GM18511 (cell line): Measurements from ENCODE around the gene TOMM40L.
"Not testable (repeated sequence)": the region's sequence is repeated elsewhere in the genome, so short reads cannot be mapped to it uniquely, and the experiment has no call there.

Source experiments
- ATAC-seq: cut with Tn5 transposase; IDR thresholded peaks from one replicate; pipeline ENCODE4 v1.9.1; 2021; ENCODE audit warnings: mild to moderate bottlenecking, moderate library complexity; ENCODE audit not compliant: unreplicated experiment

The TOMM40L gene

GRCh38 chr1:161251579-161251978 is 25.7 kb downstream of the TOMM40L start:
- no peak for ATAC-seq

DNA sequence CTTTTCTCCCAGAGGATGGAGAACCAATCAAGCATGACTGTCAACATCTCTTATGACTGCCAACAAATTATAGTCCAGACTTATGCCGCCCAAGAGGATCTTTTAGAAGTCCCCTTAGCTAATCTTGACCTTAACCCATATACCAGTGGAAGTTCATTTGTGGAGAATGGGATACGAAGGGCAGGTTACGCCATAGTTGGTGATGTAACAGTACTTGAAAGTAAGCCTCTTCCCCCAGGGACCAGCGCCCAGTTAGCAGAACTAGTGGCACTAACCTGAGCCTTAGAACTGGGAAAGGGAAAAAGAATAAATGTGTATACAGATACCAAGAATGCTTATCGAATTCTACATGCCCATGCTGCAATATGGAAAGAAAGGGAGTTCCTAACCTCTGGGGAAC is 29.4 kb downstream of the TOMM40L start:
- ATAC-seq: not testable (repeated sequence)

- ATAC-seq: not testable (repeated sequence)
These were observed 30.2 kb downstream of the TOMM40L start for GRCh38 chr1:161255955-161256520.

DNA sequence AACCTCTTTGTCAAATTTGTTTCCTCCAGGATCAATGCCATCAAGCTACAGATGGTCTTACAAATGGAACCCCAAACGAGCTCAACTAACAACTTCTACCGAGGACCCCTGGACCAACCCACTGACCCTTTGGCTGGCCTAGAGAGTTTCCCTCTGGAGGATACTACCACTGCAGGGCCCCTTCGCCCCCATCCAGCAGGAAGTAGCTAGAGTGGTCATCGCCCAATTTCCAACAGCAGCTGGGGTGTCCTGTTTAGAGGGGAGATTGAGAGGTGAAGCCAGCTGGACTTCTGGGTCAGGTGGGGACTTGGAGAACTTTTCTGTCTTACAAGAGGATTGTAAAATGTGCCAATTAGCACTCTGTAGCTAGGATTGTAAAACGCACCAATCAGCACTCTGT is 31.2 kb downstream of the TOMM40L start:
- not testable (repeated sequence) for ATAC-seq

GRCh38 chr1:161258439-161259344 is 32.8 kb downstream of the TOMM40L start, which contains the start of gene PCP4L1:
Gene PCP4L1, plus strand, starts transcription at chr1:161258745. Its CDS starts 230 bp downstream, at chr1:161258975.
- ATAC-seq: peak; percentile 65

- ATAC-seq: no peak
These were observed 33.5 kb downstream of the TOMM40L start for GRCh38 chr1:161259345-161259702.

DNA sequence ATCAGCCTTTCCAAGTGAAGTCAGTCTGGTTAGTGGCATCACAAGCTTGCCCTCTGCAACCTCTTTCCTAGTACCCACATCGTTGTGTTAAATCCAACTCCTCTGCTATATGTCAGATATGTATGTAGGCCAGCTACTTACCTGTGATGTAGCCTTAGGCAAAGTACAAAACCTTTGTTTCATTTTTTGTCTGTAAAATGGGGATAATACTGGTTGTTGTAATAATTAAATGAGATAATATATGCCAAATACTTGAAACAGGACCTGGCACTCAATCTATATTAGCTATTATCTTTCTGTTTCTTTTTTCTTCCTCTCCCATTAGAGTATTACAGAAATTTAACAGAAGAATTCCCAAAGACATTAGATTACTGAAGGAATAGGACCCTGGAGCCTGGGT is 33.9 kb downstream of the TOMM40L start:
- ATAC-seq: no peak

GRCh38 chr1:161260376-161261260 is 34.8 kb downstream of the TOMM40L start:
- no peak for ATAC-seq

GRCh38 chr1:161261261-161262235 is 35.7 kb downstream of the TOMM40L start:
- no peak for ATAC-seq

DNA sequence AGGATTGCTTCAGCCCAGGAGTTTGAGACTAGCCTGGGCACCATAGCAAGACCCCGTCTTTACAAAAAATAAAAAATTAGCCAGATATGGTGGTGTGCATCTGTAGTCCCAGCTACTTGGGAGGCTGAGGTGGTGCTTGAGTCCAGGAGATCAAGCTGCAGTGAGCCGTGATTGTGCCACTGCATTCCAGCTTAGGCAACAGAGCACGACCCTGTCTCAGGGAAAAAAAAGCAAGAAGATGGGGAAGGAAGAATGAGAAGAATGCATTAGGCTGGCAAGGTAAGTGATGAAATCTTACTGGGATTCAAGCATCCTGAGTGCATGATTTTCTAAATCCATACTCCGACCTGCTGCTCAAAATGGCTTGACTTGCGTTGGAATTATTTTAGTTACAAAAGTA is 39.4 kb downstream of the TOMM40L start:
- ATAC-seq: no peak

GRCh38 chr1:161266202-161266601 is 40.3 kb downstream of the TOMM40L start:
- no peak for ATAC-seq

DNA sequence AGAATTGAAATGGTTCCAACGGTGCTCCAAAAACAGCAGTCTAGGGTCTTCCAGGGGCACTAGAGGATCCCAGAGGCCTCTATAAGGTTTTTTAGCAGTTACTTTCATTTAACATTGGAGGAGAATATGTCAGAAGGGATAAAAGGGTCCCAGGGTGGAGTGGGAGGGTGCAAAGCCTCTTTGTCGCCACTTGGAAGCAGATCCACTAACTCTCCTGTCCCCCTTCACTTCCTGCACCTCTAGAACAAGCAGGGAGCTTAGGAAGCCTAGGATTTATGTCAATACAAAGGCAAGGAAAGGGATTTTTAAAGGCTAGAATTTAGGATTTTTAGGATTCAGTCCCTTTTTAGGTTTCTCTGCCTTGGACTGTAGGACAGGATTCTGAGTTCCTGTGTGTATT is 41.0 kb downstream of the TOMM40L start:
- no peak for ATAC-seq

DNA sequence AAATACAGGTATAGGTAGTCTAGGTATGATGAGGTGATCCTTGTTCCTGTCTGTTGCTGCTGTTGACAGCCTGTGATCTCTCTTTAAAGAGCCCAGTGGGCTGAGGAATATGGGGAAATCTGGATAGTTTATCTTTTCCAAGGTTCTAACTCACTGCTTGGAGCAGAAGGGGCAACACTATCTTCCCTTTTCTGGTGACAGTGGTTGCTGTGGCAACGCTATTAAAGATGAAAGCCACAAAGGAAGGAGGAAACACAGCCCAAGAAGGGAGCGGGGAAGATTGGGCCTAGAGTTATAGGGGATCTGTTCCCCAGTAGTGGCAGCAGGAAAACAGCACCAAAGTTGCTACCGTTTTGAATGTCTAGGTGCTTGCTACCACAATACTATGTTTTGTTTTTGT is 41.5 kb downstream of the TOMM40L start:
- no peak for ATAC-seq

GRCh38 chr1:161273402-161273801 is 47.5 kb downstream of the TOMM40L start:
- no peak for ATAC-seq

GRCh38 chr1:161274874-161275273 is 49.0 kb downstream of the TOMM40L start:
- ATAC-seq: no peak
